Neuronal stem cell (in vitro differentiated cells): ENCODE results near the gene ALDH1A1.

Source experiments
- DNase-seq: peaks from one replicate; pipeline ENCODE4 v3.0.0-alpha.2; 2013; ENCODE audit warnings: low spot score
- H2AFZ ChIP-seq: one replicate; pipeline ENCODE4 v1.6.1; 2013; ENCODE audit warnings: mild to moderate bottlenecking, low read length, inconsistent platforms
- H2AK5ac ChIP-seq: 2 replicates; pipeline ENCODE4 v1.6.1; 2013; ENCODE audit warnings: low read depth, mild to moderate bottlenecking, inconsistent platforms, low read length, moderate library complexity, mixed read lengths
- H2BK120ac ChIP-seq: 2 replicates; pipeline ENCODE4 v1.6.1; 2013; ENCODE audit warnings: low read depth, mild to moderate bottlenecking, inconsistent platforms, low read length, moderate library complexity, mixed read lengths
- H2BK12ac ChIP-seq: one replicate; pipeline ENCODE4 v1.6.1; 2013; ENCODE audit warnings: low read length, inconsistent platforms
- H2BK15ac ChIP-seq: 2 replicates; pipeline ENCODE4 v1.6.1; 2013; ENCODE audit warnings: mild to moderate bottlenecking, low read length, inconsistent platforms, mixed read lengths
- H2BK5ac ChIP-seq: one replicate; pipeline ENCODE4 v1.6.1; 2013; ENCODE audit warnings: inconsistent platforms, mild to moderate bottlenecking, low read length, moderate library complexity
- H3K14ac ChIP-seq: one replicate; pipeline ENCODE4 v1.6.1; 2013; ENCODE audit warnings: low read length, inconsistent platforms
- H3K18ac ChIP-seq: 2 replicates; pipeline ENCODE4 v1.6.1; 2013; ENCODE audit warnings: low read length, inconsistent platforms
- H3K23ac ChIP-seq: 2 replicates; pipeline ENCODE4 v1.6.1; 2013; ENCODE audit warnings: low read depth, mild to moderate bottlenecking, mixed read lengths, low read length, inconsistent platforms; ENCODE audit not compliant: poor library complexity
- H3K27ac ChIP-seq: replicated peaks from 3 replicates; pipeline ENCODE4 v1.5.1; 2013; ENCODE audit warnings: low read length, inconsistent platforms
- H3K27me3 ChIP-seq, 3 experiments: 2 replicates each; pipeline ENCODE4 v1.6.1; 2013; ENCODE audit warnings: low read length in 3 of 3, mild to moderate bottlenecking in 2 of 3, inconsistent platforms in 1 of 3, low read depth in 1 of 3, mixed read lengths in 1 of 3, moderate library complexity in 1 of 3; ENCODE audit not compliant: control insufficient read depth in 3 of 3, insufficient read depth in 3 of 3
- H3K36me3 ChIP-seq, 2 donors: replicated peaks in 1 of 2; 2 replicates each; pipeline ENCODE4 v1.6.1; 2013; ENCODE audit warnings: low read length in 2 of 2; ENCODE audit not compliant: control insufficient read depth in 2 of 2, insufficient read depth in 2 of 2
- H3K4ac ChIP-seq: 2 replicates; pipeline ENCODE4 v1.6.1; 2013; ENCODE audit warnings: inconsistent platforms, mild to moderate bottlenecking, low read length, moderate library complexity
- H3K4me1 ChIP-seq, 2 donors: 1 replicate in 1 of 2; 2 replicates in 1 of 2; pipeline ENCODE4 v1.6.1; 2013; ENCODE audit warnings: low read length in 2 of 2, low read depth in 1 of 2; ENCODE audit not compliant: control insufficient read depth in 2 of 2, insufficient read depth in 1 of 2
- H3K4me2 ChIP-seq: one replicate; pipeline ENCODE4 v1.6.1; 2013; ENCODE audit warnings: mild to moderate bottlenecking, low read length, inconsistent platforms; ENCODE audit not compliant: insufficient read depth, poor library complexity, severe bottlenecking
- H3K4me3 ChIP-seq, 2 donors: 2 replicates each; pipeline ENCODE4 v1.5.1; 2013; ENCODE audit warnings: low read length in 2 of 2, mild to moderate bottlenecking in 2 of 2, inconsistent platforms in 1 of 2, moderate library complexity in 1 of 2
- H3K79me1 ChIP-seq: one replicate; pipeline ENCODE4 v1.6.1; 2013; ENCODE audit warnings: low read depth, mild to moderate bottlenecking, inconsistent platforms, low read length, moderate library complexity
- H3K9ac ChIP-seq: one replicate; pipeline ENCODE4 v1.6.1; 2013; ENCODE audit warnings: mild to moderate bottlenecking, low read depth, low read length, inconsistent platforms; ENCODE audit not compliant: poor library complexity
- H3K9me3 ChIP-seq, 2 donors: replicated peaks in 1 of 2; 2 replicates each; pipeline versions ENCODE3 to v1.6.1; 2013; ENCODE audit warnings: low read length in 2 of 2, mild to moderate bottlenecking in 2 of 2, inconsistent platforms in 1 of 2, low read depth in 1 of 2, mixed read lengths in 1 of 2, moderate library complexity in 1 of 2; ENCODE audit not compliant: control insufficient read depth in 2 of 2, insufficient read depth in 1 of 2
- H4K8ac ChIP-seq: one replicate; pipeline ENCODE4 v1.6.1; 2013; ENCODE audit warnings: low read depth, mild to moderate bottlenecking, inconsistent platforms, low read length, moderate library complexity
- H4K91ac ChIP-seq: one replicate; pipeline ENCODE4 v1.6.1; 2013; ENCODE audit warnings: low read length, low read depth, mild to moderate bottlenecking, inconsistent platforms; ENCODE audit not compliant: poor library complexity
- WGBS, 2 donors: extraction: QIAGEN DNeasy Blood & Tissue Kit; methylation state at CpG; one replicate each; pipeline ENCODE4 v1.1.7; 2013; ENCODE audit warnings: missing lambda C conversion rate in 2 of 2, mixed read lengths in 1 of 2; ENCODE audit not compliant: insufficient read length in 2 of 2, insufficient replicate concordance in 1 of 2; ENCODE audit errors: extremely low coverage in 2 of 2; 5-methylcytosine and 5-hydroxymethylcytosine counted together

Gene ALDH1A1

DNA sequence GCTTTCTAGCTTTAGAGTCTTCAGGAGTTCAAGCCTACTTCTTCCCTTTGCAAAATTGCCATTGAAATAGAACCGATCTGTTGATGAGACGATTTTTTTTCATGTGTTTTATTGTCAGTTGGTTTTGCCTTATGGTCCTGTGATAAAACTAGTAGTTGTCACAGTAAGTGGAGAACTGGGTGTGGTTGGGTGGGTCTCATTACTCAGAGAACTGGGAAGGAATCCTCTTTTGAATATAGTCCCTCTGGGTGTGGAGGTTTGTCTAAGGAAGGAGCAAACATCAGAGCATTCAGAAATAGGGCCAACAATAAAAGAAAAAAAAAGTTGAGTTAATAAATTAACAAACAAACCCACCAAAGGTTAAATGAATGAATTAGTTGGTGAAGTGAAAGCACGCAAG, 69.0 kb downstream of the ALDH1A1 start:
- Histone ChIP-seq H2AFZ (no peak overlapping the region), H2BK120ac (no peak overlapping the region), H3K4me3 (no peak overlapping the region), H3K23ac (no peak overlapping the region), H2AK5ac (no peak overlapping the region), H3K36me3 (no peaks in the 10 kb centered on the region), H2BK12ac (no peak overlapping the region), H3K4ac (no peak overlapping the region), H4K91ac (no peak overlapping the region), H3K14ac (no peak overlapping the region), H3K79me1 (no peaks in the 10 kb centered on the region), H3K18ac (no peak overlapping the region), H3K4me2 (no peak overlapping the region), H4K8ac (no peak overlapping the region), H3K27ac (no peak overlapping the region), H2BK5ac (no peak overlapping the region), H3K4me1 (no peaks in the 10 kb centered on the region), H2BK15ac (no peak overlapping the region), H3K9ac (no peak overlapping the region), H3K27me3 (peaks cover 0 to 2% (median 0%) of the 10 kb centered on the region in 3 experiments), H3K9me3 (peaks cover 0 to 3% of the 10 kb centered on the region in 2 donors)
- no CpG with 5 or more reads among the region's 3 CpGs for WGBS, 2 donors
- DNase-seq = no peak

DNA sequence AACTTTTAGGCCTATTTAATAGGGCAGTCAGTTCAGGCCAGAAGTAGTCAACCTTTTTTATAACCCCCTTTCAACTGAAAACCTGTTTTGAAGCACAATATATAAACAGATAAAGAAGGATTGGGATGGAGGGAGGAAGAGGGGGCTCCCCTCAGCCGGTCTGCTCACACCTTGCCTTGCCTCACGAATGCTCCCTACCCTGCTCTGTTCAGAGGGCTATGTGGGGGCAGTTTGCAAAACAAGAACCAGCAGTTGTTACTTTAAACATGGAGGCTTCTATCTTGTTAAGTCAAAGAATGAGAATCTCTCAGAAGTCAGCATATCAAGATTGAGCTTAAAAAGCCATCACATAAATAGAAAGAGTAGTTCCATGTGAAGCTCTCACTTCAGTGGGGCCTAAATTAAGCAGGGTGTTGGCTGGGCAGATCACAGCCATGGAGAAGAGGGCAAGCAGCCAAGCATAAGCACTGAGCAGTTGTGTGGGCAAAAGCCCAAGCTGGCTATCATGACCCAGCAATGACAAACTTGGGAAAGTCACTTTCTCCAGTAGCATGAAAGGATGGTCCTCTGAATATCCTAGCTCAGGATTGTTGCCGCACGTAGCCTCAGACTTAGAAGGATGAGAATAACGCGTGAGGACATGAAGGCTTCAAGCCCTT, 70.6 kb downstream of the ALDH1A1 start:
- DNase-seq = no peak
- H3K14ac ChIP-seq = no peak overlapping the region
- H2BK12ac ChIP-seq = no peak overlapping the region
- WGBS, 2 donors = no CpG with 5 or more reads among the region's 6 CpGs
- H3K4me3 ChIP-seq = no peak overlapping the region
- H2AK5ac ChIP-seq = no peak overlapping the region
- H3K4me1 ChIP-seq = no peaks in the 10 kb centered on the region
- H4K91ac ChIP-seq = no peak overlapping the region
- no peak overlapping the region for H3K27ac ChIP-seq
- H3K79me1 ChIP-seq = no peaks in the 10 kb centered on the region
- no peaks in the 10 kb centered on the region for H3K36me3 ChIP-seq
- no peak overlapping the region for H2BK120ac ChIP-seq
- no peak overlapping the region for H3K4ac ChIP-seq
- no peak overlapping the region for H3K23ac ChIP-seq
- H3K18ac ChIP-seq = no peak overlapping the region
- peaks cover 0 to 2% (median 0%) of the 10 kb centered on the region in 3 experiments for H3K27me3 ChIP-seq
- no peak overlapping the region for H2BK5ac ChIP-seq
- no peak overlapping the region for H3K4me2 ChIP-seq
- no peak overlapping the region for H2AFZ ChIP-seq
- H3K9ac ChIP-seq = no peak overlapping the region
- H3K9me3 ChIP-seq = peaks cover 0 to 3% of the 10 kb centered on the region in 2 donors
- no peak overlapping the region for H2BK15ac ChIP-seq
- no peak overlapping the region for H4K8ac ChIP-seq

DNA sequence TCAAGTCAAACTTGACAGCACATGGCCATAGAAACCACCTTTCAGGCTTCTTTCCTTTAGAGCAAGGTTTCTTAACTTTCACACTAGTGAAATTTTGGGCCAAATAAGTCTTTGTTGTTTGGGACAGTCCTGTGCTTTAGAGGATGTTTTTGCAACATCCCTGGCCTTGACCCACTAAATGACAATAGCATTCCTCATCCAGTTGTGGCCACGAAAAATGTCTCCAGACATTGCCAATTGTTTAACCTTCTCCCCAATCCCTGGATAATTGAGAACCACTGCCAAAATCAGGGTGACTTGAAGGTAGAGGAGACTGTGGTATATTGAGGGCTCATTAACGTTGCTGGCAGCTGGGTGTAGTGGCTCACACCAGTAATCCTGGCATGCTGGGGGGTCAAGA, 72.0 kb downstream of the ALDH1A1 start:
- Histone ChIP-seq H3K4me2 (no peak overlapping the region), H3K9ac (no peak overlapping the region), H3K27ac (no peak overlapping the region), H3K9me3 (peaks cover 0 to 3% of the 10 kb centered on the region in 2 donors), H2BK120ac (no peak overlapping the region), H3K4ac (no peak overlapping the region), H2BK12ac (no peak overlapping the region), H4K91ac (no peak overlapping the region), H3K4me3 (no peak overlapping the region), H2AK5ac (no peak overlapping the region), H3K14ac (no peak overlapping the region), H3K18ac (no peak overlapping the region), H3K79me1 (no peaks in the 10 kb centered on the region), H2AFZ (no peak overlapping the region), H2BK15ac (no peak overlapping the region), H3K4me1 (no peaks in the 10 kb centered on the region), H3K27me3 (peaks cover 0 to 2% (median 0%) of the 10 kb centered on the region in 3 experiments), H3K36me3 (no peaks in the 10 kb centered on the region), H4K8ac (no peak overlapping the region), H2BK5ac (no peak overlapping the region), H3K23ac (no peak overlapping the region)
- no peak for DNase-seq
- no CpG with 5 or more reads among the region's 2 CpGs for WGBS, 2 donors

GRCh38 chr9:72875221-72875620, 77.6 kb downstream of the ALDH1A1 start:
- Histone ChIP-seq H2BK15ac (no peak overlapping the region), H2BK12ac (no peak overlapping the region), H3K27ac (no peak overlapping the region), H3K9me3 (no peaks in the 10 kb centered on the region), H3K18ac (no peak overlapping the region), H4K8ac (no peak overlapping the region), H2AFZ (no peak overlapping the region), H2BK5ac (no peak overlapping the region), H3K9ac (no peak overlapping the region), H3K79me1 (no peaks in the 10 kb centered on the region), H3K4me1 (no peaks in the 10 kb centered on the region), H4K91ac (no peak overlapping the region), H3K4ac (no peak overlapping the region), H2AK5ac (no peak overlapping the region), H3K14ac (no peak overlapping the region), H3K4me3 (no peak overlapping the region), H2BK120ac (no peak overlapping the region), H3K36me3 (no peaks in the 10 kb centered on the region), H3K4me2 (no peak overlapping the region), H3K27me3 (no peaks in the 10 kb centered on the region), H3K23ac (no peak overlapping the region)
- no peak for DNase-seq
